Neural progenitor cell (in vitro differentiated cells): Measurements from ENCODE around the gene FAM193A. TPM values are rescaled to one million over a fixed set of nuclear protein-coding genes. Genes with fewer than 3 reads are reported as not detected.

Experiments
- DNase-seq: peaks from one replicate; pipeline ENCODE4 v3.0.0-alpha.2; 2016; ENCODE audit warnings: low spot score
- H2AFZ ChIP-seq: fragments of 200-600 bp; sonication (generic); replicated peaks from 2 replicates; pipeline ENCODE4 v1.6.1; 2016; ENCODE audit warnings: antibody characterized with exemption
- H3F3A ChIP-seq: fragments of 200-600 bp; sonication (generic); 2 replicates; pipeline ENCODE4 v1.6.1; 2016; ENCODE audit warnings: antibody characterized with exemption, low read depth
- H3K27ac ChIP-seq: fragments of 200-600 bp; sonication (generic); 2 replicates; pipeline ENCODE4 v1.5.1; 2016; ENCODE audit warnings: mild to moderate bottlenecking
- H3K27me3 ChIP-seq: fragments of 200-600 bp; sonication (generic); 2 replicates; pipeline ENCODE4 v1.6.1; 2016; ENCODE audit warnings: mild to moderate bottlenecking, moderate library complexity
- H3K36me3 ChIP-seq: fragments of 200-600 bp; sonication (generic); 2 replicates; pipeline ENCODE4 v1.5.1; 2016
- H3K4me1 ChIP-seq: fragments of 200-600 bp; sonication (generic); 2 replicates; pipeline ENCODE4 v1.6.1; 2016; ENCODE audit warnings: mixed run types
- H3K4me2 ChIP-seq: fragments of 200-600 bp; sonication (generic); 2 replicates; pipeline ENCODE4 v1.6.1; 2016
- H3K4me3 ChIP-seq: fragments of 200-600 bp; sonication (generic); 2 replicates; pipeline ENCODE4 v1.5.1; 2016
- H3K79me2 ChIP-seq: fragments of 200-600 bp; sonication (generic); 2 replicates; pipeline ENCODE4 v1.6.1; 2016; ENCODE audit warnings: low read depth
- H3K9ac ChIP-seq: fragments of 200-600 bp; sonication (generic); 2 replicates; pipeline ENCODE4 v1.6.1; 2016
- H3K9me3 ChIP-seq: fragments of 200-600 bp; sonication (generic); 2 replicates; pipeline ENCODE4 v1.5.1; 2016; ENCODE audit warnings: low read depth
- H4K20me1 ChIP-seq: fragments of 200-600 bp; sonication (generic); 2 replicates; pipeline ENCODE4 v1.6.1; 2016; ENCODE audit warnings: low read depth
- H3K27ac Mint-ChIP-seq: 3 replicates; pipeline ENCODE4 v1.8.0; 2021; ENCODE audit warnings: mixed read lengths
- H3K27me3 Mint-ChIP-seq: 2 replicates; pipeline ENCODE4 v1.8.0; 2022; ENCODE audit warnings: low read depth, mild to moderate bottlenecking, inconsistent platforms, moderate library complexity, mixed read lengths; ENCODE audit not compliant: insufficient read depth
- H3K36me3 Mint-ChIP-seq: 3 replicates; pipeline ENCODE4 v1.8.0; 2021; ENCODE audit warnings: mixed read lengths
- H3K4me1 Mint-ChIP-seq: 3 replicates; pipeline ENCODE4 v1.8.0; 2021; ENCODE audit warnings: mixed read lengths
- H3K4me3 Mint-ChIP-seq: 3 replicates; pipeline ENCODE4 v1.8.0; 2021; ENCODE audit warnings: mild to moderate bottlenecking, moderate library complexity, mixed read lengths
- H3K9me3 Mint-ChIP-seq: 3 replicates; pipeline ENCODE4 v1.8.0; 2020; ENCODE audit warnings: mixed read lengths
- CTCF ChIP-seq: fragments of 200-600 bp; sonication (generic); IDR thresholded peaks from 2 replicates; pipeline ENCODE4 v1.5.1; 2017; ENCODE audit warnings: antibody characterized with exemption, mild to moderate bottlenecking
- EZH2 ChIP-seq: fragments of 200-600 bp; sonication (generic); IDR thresholded peaks from 2 replicates; pipeline ENCODE4 v1.6.1; 2017; ENCODE audit warnings: antibody characterized with exemption, mild to moderate bottlenecking, moderate library complexity
- EZH2phosphoT487 ChIP-seq: fragments of 200-600 bp; sonication (generic); IDR thresholded peaks from 2 replicates; pipeline ENCODE4 v1.6.1; 2017; ENCODE audit warnings: antibody characterized with exemption
- total RNA-seq: library from RNA; depleted of rRNA; stranded (reverse); fragments of >200 nt; gene quantifications from 2 replicates; pipeline ENCODE4 v1.2.3, GENCODE V29; 2015; ENCODE audit warnings: low replicate concordance

Gene FAM193A
- total RNA-seq, 1 donor from 2014 or later: 29.1 TPM

- no peak for DNase-seq
- Mint-ChIP-seq H3K9me3 (no peaks in the 10 kb centered on the region), H3K27ac (no peak overlapping the region), H3K4me1 (no peaks in the 10 kb centered on the region), H3K36me3 (peaks cover 41% of the 10 kb centered on the region), H3K27me3 (no peaks in the 10 kb centered on the region), H3K4me3 (no peak overlapping the region)
- Histone ChIP-seq H3K9me3 (no peaks in the 10 kb centered on the region), H3K4me2 (no peak overlapping the region), H3K27me3 (no peaks in the 10 kb centered on the region), H3K4me3 (no peak overlapping the region), H3K79me2 (no peaks in the 10 kb centered on the region), H3F3A (no peaks in the 10 kb centered on the region), H4K20me1 (no peaks in the 10 kb centered on the region), H3K36me3 (peaks cover 8% of the 10 kb centered on the region), H2AFZ (no peak overlapping the region), H3K27ac (no peak overlapping the region), H3K4me1 (no peaks in the 10 kb centered on the region), H3K9ac (no peak overlapping the region)
- no peak for TF ChIP-seq CTCF
Observed at GRCh38 chr4:2697995-2698414, 161.6 kb downstream of the FAM193A start.

GRCh38 chr4:2698504-2698903, 162.1 kb downstream of the FAM193A start:
- Histone ChIP-seq H3K27ac (no peak overlapping the region), H3K27me3 (no peaks in the 10 kb centered on the region), H2AFZ (no peak overlapping the region), H3K4me1 (no peaks in the 10 kb centered on the region), H3K36me3 (peaks cover 9% of the 10 kb centered on the region), H3K9ac (no peak overlapping the region), H4K20me1 (no peaks in the 10 kb centered on the region), H3K79me2 (no peaks in the 10 kb centered on the region), H3F3A (no peaks in the 10 kb centered on the region), H3K9me3 (no peaks in the 10 kb centered on the region), H3K4me2 (no peak overlapping the region), H3K4me3 (no peak overlapping the region)
- DNase-seq: no peak
- Mint-ChIP-seq H3K4me3 (no peak overlapping the region), H3K9me3 (no peaks in the 10 kb centered on the region), H3K27me3 (no peaks in the 10 kb centered on the region), H3K4me1 (no peaks in the 10 kb centered on the region), H3K27ac (no peak overlapping the region), H3K36me3 (peaks cover 42% of the 10 kb centered on the region)
- TF ChIP-seq CTCF (no peak), EZH2 (no peak), EZH2phosphoT487 (no peak)

- no peak overlapping the region for H3K27ac Mint-ChIP-seq
- no peak overlapping the region for H2AFZ ChIP-seq
- no peak overlapping the region for H3K27ac ChIP-seq
- TF ChIP-seq EZH2: no peak
- TF ChIP-seq CTCF: no peak
- TF ChIP-seq EZH2phosphoT487: no peak
- no peaks in the 10 kb centered on the region for H3K79me2 ChIP-seq
- H3K27me3 Mint-ChIP-seq: no peaks in the 10 kb centered on the region
- peaks cover 9% of the 10 kb centered on the region for H3K36me3 ChIP-seq
- no peak overlapping the region for H3K4me3 ChIP-seq
- no peak overlapping the region for H3K4me2 ChIP-seq
- DNase-seq: no peak
- no peaks in the 10 kb centered on the region for H3F3A ChIP-seq
- H3K36me3 Mint-ChIP-seq: peaks cover 38% of the 10 kb centered on the region
- H3K4me1 ChIP-seq: no peaks in the 10 kb centered on the region
- no peaks in the 10 kb centered on the region for H3K9me3 Mint-ChIP-seq
- no peaks in the 10 kb centered on the region for H3K27me3 ChIP-seq
- no peaks in the 10 kb centered on the region for H3K4me1 Mint-ChIP-seq
- H3K4me3 Mint-ChIP-seq: no peak overlapping the region
- no peak overlapping the region for H3K9ac ChIP-seq
- H4K20me1 ChIP-seq: no peaks in the 10 kb centered on the region
- H3K9me3 ChIP-seq: no peaks in the 10 kb centered on the region
Observed at GRCh38 chr4:2698951-2699505, 162.6 kb downstream of the FAM193A start.
